Glomerular visceral epithelial cell (primary cell): ENCODE measurements around the gene ALDH9A1.
"Not testable (repeated sequence)": the region's sequence is repeated elsewhere in the genome, so short reads cannot be mapped to it uniquely, and the experiment has no call there.

Experiments used
- DNase-seq: peaks from one replicate; pipeline ENCODE4 v3.0.0-alpha.2; 2016; ENCODE audit errors: extremely low spot score

The ALDH9A1 gene

DNA sequence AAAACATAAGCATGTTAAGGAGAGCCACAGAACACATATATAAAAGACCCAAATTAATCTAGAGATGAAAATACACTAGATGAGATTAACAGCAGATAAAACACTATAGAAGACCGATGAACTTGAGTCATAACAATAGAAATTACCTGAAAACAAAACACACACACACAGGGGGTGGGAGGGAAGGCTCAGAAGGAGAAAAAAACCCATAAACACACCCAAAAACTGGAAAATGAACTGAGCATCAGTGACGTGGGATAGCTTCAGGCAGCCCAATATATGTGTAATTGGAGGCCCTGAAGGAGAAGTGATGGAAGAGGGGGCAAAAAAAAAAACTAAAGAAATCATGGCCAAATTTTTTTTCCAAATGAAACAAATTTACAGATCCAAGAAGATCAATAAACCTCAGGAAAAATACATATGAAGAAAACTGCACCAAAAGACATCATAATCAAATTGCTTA, 11.4 kb downstream of the ALDH9A1 start:
- no peak for DNase-seq

DNA sequence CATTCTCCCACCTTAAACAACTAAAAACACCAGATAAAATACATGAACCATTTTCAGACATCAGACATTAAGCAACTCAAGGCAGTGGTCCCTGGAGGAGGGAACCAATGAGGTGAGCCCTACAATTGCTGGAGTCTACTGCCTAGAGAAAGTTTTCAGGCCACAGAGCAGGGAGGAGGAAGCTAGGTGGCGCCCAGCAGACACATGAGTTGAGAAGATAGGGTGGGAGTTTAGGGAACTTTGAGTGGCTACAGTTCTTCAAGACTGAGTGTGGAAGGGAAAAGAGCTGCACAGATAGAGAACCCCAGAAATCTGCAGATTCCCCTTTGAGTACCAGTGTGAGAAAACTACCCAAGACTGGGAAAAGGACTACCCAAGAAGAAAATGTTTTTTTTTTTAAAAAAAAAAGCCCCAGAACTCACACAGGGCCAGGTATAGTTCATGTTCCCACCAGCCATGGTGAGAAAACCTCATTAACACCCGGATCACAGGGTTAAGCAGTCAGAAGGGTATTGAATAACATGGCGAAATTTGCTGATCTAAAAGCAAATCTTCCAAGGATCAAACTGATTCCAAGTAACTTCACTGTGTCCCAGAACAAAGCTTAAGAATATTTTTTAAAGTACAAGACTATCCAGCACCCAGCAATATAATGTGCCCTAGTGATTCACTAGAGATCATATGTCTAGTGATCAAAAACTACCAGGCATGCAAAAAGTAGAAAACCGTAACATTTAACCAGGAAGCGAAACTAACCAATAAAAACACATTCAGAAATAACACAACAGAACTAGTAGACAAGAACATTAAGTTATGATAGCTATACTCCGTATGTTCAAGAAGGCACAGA, 12.0 kb downstream of the ALDH9A1 start:
- DNase-seq: no peak

DNA sequence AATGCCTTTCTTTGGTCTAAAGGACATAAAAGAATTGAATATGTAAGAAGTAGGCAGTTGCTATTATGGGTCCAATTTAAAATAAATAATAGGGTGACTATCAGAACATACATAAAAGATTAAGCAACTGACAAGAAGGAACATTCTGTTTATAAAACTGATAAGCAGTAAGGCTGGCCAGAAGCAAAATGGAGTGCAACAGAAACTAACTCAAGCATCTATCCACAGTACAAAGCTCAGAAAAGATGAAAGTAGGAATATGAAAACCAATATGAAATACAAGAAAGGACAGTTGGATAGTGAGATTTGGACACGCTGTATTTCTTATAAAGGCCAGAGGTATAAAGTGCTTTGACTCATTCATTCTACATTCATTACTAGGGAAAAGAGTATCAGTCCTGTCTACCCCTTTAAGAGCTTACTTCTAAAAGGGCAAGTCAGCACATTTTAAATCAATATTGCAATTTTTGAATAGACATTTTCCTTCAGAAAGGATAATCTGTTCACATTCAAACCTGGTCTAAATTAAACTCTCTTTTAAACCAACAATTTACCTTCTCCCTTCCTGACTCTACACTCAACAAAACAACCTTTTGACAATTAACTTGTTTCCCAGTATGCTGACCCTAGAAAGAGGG, 14.4 kb downstream of the ALDH9A1 start:
- no peak for DNase-seq

DNA sequence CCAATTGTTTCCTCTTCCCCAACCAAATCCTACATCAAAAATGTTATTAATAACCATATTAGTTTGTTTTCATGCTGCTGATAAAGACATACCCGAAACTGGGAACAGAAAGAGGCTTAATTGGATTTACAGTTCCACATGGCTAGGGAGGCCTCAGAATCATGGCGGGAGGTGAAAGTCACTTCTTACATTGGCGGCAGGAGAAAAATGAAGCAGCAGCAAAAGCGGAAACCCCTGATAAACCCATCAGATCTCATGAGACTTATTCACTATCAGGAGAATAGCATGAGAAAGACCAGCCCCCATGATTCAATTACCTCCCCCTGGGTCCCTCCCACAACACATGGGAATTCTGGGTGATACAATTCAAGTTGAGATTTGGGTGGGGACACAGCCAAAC, 17.6 kb downstream of the ALDH9A1 start:
- not testable (repeated sequence) for DNase-seq

DNA sequence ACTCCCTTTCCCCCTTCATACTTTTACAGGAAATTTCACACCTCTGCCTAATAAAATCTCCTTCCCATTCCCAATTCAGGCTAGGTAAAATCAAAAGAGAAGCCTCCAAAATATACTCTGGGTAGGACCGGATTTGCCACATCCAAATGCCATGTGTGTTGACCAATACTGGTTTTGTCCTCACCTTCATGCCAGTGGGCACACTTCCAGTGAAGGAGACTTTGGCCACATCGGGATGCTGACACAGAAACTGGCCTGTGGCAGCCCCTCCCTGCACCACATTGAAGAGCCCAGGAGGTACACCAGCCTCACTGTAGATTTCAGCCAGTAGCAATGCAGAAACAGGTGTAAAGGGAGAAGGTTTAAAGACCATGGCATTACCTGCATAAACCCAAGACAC, 18.1 kb downstream of the ALDH9A1 start:
- no peak for DNase-seq

DNA sequence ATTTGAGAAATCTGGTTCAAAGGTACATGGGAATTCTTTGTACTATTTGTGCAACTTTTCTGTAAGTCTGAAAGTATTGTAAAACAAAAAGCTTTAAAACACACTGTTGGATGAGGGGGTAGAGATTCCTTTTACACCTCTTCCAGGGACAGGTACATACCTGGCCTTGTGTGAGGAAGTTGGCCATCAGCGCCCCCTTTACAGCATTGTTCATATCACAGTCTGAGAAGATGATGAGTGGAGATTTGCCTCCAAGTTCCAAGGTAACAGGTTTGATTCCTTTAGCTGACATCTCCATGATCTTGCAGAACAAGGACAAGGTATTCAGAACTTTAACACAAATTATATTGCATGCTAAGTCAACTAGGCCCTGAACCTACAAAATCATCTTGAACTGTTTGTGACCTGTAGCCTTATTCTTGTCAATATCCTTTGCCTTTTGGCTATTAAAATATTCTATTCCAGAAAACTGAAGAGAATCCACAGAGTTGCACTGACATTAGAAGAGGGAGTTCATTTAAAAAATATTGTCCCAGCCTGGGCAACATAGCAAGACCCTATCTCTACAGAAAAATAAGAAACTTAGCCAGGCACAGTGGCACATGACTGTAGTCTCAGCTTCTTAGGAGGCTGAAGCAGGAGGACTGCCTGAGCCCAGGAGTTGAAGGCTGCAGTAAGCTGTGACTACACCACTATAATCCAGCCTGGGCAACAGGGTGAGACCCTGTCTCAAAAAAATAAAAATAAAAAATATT, 18.9 kb downstream of the ALDH9A1 start:
- DNase-seq: no peak

DNA sequence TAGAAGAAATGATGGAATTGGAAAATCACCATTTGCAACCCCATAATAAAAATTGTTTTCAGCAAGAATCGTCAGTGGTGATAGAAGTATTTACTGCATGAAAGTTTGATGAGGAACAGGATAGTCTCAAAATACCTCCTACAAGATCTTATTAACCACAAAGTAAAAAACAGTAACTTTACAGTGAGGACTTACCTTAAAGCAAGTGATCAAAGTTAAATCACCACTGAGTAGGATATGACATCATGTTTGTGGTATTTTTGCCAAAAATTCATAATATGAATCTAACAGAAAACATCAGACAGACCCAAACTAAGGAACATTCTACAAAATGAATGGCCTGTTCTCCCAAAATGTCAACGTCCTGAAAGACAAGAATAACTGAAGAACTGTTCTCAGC, 19.9 kb downstream of the ALDH9A1 start:
- no peak for DNase-seq

DNA sequence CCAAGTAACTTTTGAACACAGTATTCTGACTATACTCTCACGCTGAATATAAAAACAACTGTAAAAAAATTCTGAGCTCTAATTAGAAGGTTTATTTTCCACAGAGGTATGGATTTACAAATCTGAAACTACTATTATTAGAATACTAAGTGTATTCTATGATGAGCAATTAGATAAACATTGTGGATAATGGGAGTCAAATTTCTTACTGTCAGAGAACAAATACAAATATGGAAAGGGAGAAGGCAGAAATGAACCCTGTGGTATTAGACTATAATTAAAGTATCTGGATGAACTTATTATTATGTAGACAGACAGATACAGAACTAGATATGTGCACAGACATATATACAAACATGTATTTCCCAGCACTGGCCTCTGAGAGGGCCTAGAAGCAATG, 22.6 kb downstream of the ALDH9A1 start:
- no peak for DNase-seq

DNA sequence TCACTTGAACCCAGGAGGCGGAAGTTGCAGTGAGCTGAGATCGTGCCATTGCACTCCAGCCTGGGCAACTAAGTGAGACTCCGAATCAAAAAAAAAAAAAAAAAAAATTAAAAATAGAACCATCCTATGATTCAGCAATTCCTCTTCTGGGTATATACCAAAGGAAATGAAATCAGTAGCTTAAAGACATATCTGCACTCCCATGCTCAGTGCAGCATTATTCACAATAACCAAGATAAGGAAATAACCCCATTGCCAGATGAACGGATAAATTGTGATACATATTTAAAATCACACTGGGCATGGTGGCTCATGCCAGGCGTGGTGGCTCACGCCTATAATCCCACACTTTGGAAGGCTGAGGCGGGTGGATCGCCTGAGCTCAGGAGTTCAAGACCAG, 23.8 kb downstream of the ALDH9A1 start:
- DNase-seq: no peak

DNA sequence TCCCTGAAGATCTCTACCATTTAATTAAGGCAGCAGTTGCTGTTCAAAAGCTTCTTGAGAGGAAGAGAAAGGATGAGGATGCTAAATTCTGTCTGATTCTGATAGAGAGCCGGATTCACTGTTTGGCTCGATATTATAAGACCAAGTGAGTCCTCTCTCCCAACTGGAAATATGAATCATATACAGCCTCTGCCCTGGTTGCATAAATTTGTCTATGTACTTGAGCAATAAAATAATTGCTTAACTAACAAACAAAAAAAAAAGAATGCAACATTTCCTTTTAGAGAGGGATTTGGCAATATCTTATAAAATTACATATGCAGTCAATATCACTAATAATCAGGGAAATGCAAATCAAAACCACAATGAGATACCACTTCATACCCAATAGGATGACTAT, 26.8 kb downstream of the ALDH9A1 start:
- DNase-seq: no peak

DNA sequence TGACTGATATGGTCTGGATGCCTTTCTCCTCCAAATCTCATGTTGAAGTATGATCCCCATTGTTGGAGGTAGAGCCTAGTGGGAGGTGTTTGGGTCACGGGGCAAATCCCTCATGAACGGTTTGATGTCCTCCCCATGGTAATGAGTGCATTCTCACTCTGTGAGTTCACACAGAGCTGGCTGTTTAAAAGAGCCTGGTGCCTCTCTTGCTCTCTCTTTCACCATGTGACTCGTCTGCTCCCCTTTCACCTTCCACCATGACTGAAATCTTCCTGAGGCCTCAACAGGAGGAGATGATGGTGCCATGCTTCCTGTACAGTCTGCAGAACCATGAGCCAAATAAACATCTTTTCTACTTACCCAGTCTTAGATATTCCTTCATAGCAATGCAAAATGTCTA, 30.2 kb downstream of the ALDH9A1 start:
- DNase-seq: no peak

DNA sequence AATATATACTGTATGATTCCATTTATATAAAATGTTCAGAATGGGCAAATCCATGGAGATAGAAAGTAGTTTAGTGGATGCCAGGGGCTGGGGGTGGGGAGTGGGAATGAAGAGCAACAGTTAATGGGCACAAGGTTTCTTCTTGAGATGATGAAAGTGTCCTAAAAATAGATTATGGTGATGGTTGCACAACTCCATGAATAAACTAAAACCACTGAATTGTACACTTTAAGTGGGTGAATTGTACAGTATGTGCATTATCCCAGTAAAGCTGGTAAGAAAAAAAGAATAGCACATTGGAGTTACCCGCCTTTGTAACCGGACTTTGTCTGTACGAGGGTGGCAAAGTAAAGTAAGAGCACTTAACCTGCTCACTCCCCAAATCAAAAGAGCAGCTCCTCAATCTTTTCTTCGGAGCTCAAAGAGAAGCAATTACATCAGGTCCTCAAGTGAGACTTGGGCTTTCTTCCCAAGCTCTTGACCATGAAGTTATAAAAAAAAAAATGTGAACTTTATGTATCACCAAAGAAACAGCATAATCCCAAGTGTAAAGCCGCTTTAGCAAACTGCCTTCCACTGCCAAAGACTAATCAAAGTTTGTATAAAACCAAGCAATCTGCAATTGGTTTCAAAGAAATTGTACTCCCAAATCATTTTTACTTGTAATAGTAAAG, 32.1 kb downstream of the ALDH9A1 start:
- no peak for DNase-seq

DNA sequence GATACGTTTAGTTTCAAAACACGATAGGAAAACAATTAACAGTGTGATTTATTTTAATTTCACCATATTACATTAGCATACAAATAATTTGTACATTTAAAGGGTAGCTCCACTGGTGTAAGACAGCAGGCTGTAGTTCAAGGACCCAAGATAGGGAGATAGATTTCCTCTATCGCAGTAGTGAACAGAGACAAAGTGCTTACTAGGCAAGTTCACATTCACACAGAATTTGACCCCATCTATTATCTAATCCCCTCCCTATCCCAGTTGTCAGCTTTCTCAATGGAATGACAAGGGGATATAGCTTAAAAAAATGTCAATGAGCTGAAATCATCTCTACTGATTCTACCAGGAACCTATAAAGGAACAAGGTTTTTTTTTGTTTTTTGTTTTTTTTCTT, 36.2 kb downstream of the ALDH9A1 start:
- DNase-seq: no peak

DNA sequence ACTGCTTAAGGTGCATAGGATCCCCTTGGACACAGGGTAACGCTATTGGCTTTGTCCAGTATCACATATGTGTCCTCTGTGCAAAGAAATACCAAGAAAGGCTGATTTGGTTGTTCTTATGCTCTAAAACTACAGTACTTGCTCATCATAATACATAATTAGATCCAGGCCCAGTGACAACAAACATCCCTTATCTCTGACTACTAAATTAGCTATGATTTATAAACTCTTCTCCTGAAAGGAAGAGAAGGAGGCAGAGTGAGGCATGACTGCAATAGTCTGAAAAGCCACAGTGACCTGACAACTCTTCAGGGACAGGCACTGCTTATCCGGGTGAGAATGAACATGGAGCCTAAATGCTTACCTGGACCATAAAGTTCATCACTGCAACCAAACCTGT, 36.7 kb downstream of the ALDH9A1 start:
- no peak for DNase-seq

DNA sequence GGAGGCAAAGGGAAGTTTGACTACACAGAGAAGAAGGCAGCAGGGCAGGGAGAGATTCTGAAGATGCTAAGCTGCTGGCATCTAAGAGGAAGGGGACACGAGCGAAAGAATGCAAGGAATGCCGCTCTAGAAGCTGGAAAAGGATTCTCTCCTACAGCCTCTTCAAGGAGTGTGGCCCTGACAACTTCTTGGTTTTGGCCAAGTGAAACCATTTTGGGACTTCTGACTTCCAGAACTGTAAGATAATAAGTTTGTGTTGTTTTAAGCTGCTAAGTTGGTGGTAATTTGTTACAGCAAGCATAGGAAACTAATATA, 38.8 kb downstream of the ALDH9A1 start:
- no peak for DNase-seq

DNA sequence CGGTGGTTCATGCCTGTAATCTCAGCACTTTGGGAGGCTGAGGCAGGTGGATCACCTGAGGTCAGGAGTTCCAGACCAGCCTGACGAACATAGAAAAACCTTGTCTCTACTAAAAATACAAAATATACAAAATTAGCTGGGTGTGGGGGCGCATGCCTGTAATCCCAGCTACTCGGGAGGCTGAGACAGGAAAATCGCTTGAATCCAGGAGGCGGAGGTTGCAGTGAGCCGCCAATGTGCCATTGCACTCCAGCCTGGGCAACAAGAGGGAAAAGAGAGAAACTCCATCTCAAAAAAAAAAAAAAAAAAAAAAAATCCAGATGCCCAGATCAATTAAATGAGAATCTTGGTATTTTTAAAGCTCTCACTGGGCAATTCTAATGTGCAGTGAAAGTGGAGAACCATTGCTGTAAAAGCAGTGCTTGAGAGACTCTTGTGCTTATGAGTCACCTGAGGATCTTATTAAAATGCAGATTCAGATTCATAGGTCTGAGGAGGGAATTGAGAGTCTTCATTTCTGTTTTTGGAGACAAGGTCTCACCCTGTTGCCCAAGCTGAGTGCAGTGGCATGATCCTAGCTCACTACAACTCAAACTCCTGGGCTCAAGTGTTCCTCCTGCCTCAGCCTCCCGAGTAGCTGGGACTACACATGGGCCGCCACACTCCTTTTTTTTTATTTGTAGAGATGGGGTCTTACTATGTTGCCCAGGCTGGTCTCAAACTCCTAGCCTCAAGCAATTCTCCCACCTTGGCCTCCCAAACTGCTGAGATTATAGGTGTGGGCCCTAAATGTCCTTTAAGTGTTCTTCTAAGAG, 39.4 kb downstream of the ALDH9A1 start:
- not testable (repeated sequence) for DNase-seq

DNA sequence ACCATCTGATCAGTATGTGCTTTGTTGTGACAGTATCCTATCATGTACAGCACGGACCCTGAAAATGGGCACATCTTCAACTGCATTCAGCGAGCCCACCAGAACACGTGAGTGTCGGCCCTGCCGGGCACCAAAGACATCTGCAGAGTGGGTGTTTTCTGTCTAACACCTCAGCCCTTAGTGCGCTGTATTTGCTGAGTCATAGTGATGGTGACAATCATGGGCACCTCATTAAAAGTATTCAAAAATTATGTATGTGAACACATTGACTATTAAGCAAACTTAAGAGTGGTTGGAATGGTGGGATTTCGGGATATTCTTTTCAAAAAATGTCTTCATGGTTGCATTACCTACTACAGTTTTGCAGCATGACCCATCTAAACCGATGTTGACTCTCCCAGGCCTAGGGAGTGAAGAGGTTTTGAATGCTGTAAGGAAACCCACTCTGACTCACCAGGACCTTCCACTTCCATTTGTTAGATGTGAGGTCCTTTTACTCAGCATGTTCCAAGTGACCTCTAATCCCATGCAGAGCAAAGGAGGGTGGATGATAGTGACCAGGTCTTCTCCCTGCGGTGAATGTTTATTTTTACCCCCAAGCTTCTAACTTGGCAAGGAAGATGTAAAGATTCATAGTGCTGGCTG, 47.3 kb downstream of the ALDH9A1 start:
- DNase-seq: no peak

DNA sequence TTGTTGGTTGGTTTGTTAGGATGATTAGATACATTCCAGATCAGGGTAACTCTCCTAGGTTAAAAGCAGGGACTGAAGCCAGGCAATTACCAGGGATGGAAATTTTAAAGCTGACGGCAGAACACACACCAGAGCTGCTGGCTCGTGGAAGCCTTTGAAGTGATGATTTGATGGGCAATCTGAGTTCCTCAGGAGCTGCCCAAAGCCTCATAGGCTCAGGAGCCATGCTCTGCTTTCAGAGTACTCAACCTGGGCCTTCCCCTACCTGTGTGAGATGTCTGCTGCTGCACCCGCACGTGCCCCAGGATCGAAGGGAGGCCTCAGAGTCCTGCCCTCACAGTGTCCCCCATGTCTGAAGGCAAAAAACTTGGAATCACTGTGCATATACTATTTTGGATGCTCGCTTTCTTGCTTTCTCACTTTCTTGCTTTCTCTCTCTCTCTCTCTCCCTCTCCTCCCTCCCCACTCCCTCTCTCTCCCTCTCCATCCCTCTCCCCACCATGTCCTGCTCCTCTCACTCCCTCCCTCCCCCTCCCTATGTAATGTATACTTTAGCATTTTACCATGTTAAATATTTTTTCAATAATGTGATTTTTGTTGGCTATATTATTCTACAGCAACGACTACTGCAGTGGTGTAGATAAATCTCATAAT, 49.3 kb downstream of the ALDH9A1 start:
- no peak for DNase-seq

DNA sequence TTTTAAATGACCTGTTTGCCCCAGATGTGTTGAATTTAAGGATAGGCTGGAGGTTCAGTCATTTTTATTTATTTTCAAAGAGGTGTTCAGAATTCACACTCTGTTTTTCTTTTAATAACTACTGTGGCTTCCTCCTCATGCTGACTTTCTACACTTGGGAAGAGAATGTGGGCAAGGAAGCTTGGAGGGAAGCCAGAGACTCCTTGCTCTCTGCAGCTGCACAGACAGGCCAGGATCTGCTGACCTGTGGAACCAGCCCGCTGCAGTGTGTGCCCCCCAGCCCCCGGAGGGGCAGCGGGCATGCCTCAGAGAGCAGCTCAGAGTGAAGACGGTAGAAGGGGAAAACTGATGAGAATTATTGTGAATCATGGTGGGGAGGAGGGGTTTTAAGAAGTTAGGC, 50.4 kb downstream of the ALDH9A1 start:
- DNase-seq: peak; percentile 59

DNA sequence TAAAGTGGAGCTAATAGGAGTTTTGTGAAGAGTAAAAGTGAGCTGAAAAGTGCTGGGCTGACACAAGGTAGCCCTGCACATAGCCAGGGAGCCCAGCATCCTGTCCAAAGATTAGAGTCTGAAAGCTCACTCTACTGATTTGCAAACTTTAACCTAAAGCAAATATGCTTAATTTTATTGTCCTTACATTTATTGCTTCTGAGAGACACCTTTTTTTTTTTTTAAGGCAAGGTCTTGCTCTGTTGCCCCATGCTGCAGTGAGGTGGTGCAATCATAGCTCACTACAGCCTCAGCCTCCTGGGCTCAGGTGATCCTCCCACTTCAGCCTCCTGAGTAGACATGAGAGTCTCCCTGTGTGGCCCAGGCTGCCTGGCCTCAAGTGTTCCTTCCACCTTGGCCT, 50.8 kb downstream of the ALDH9A1 start:
- no peak for DNase-seq
